Measurements from ENCODE around the gene EGFLAM.

The EGFLAM gene

GRCh38 chr5:38447786-38448185, 189.4 kb downstream of the EGFLAM start:
- no peak overlapping the region for H3K4me3 ChIP-seq (ENCODE audit: control insufficient read depth, low read depth, low read length)
- no peak for DNase-seq (ENCODE audit: low read depth)
- no peak for TF ChIP-seq CTCF (IDR thresholded peaks at IDR 0.05; ENCODE audit: control insufficient read depth, insufficient read depth, low read depth, low read length, missing control alignments)

- no peak for TF ChIP-seq CTCF (IDR thresholded peaks at IDR 0.05; ENCODE audit: control insufficient read depth, insufficient read depth, low read depth, low read length, missing control alignments)
- no peak overlapping the region for H3K4me3 ChIP-seq (ENCODE audit: control insufficient read depth, low read depth, low read length)
- DNase-seq (ENCODE audit: low read depth) = no peak
These were observed 190.4 kb downstream of the EGFLAM start for GRCh38 chr5:38448568-38449350.

- DNase-seq (ENCODE audit: low read depth) = no peak
- no peak for TF ChIP-seq CTCF (IDR thresholded peaks at IDR 0.05; ENCODE audit: control insufficient read depth, insufficient read depth, low read depth, low read length, missing control alignments)
- no peak overlapping the region for H3K4me3 ChIP-seq (ENCODE audit: control insufficient read depth, low read depth, low read length)
These were observed 192.3 kb downstream of the EGFLAM start for GRCh38 chr5:38450627-38451026.

GRCh38 chr5:38451074-38451725, 192.8 kb downstream of the EGFLAM start:
- DNase-seq (ENCODE audit: low read depth) = no peak
- no peak for TF ChIP-seq CTCF (IDR thresholded peaks at IDR 0.05; ENCODE audit: control insufficient read depth, insufficient read depth, low read depth, low read length, missing control alignments)
- H3K4me3 ChIP-seq (ENCODE audit: control insufficient read depth, low read depth, low read length) = no peak overlapping the region

GRCh38 chr5:38452201-38452600, 193.8 kb downstream of the EGFLAM start:
- no peak for TF ChIP-seq CTCF (IDR thresholded peaks at IDR 0.05; ENCODE audit: control insufficient read depth, insufficient read depth, low read depth, low read length, missing control alignments)
- H3K4me3 ChIP-seq (ENCODE audit: control insufficient read depth, low read depth, low read length) = no peak overlapping the region
- DNase-seq (ENCODE audit: low read depth) = no peak

- H3K4me3 ChIP-seq (ENCODE audit: control insufficient read depth, low read depth, low read length) = no peak overlapping the region
- TF ChIP-seq CTCF (IDR thresholded peaks at IDR 0.05; ENCODE audit: control insufficient read depth, insufficient read depth, low read depth, low read length, missing control alignments) = no peak
- no peak for DNase-seq (ENCODE audit: low read depth)
These were observed 195.1 kb downstream of the EGFLAM start for GRCh38 chr5:38453506-38453905.

Data from AG09309 (cell line).